RKO (cell line): ENCODE data around the gene PI3.

Source experiments
- DNase-seq: peaks from one replicate; pipeline ENCODE4 v3.0.0-alpha.2; 2016; ENCODE audit warnings: low spot score

Gene PI3

DNA sequence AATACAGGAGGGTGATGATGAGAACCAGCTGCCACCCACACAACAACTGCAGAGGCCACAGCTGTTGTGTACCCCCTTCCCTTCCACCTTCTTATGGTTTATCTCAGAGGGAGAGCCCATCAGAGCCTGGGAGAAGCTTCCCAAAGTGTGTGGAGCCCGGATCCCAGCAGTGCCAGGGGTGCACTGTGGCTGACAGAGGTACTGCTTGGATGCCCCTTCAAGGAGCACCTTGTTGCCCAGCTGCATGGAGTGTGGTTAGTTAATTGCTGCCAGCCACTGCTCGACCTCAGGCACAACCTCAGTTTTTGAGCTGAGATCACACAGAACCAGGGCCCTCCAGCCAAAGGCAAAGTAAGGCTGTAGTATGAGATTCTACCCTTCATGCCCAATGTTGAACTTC lies 13.0 kb downstream of the PI3 start:
- no peak for DNase-seq

DNA sequence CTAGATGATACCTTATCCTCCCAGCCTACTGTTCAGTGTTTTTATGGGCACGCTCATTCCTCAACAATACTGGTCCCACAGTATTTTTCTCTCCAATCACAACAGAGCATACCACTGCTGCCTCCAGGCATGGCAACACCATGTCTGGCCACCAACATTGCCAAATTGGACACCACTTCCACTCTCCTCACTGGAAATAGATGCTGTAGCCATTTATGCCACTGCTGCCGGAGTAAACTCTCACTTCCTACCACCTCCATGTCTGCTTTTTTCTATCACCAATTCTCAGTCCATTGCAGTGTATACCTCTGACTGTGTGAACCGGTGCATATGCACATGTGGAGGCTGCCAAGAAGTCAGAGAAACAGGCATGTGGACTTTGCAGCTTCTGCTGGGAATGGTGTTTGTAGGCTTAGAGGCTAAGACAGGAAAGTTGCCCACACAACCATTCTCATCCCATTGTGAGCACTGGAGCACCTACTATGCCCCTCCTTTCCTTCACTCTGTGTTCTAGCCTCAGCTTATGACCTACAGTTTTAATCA lies 14.4 kb downstream of the PI3 start:
- no peak for DNase-seq

DNA sequence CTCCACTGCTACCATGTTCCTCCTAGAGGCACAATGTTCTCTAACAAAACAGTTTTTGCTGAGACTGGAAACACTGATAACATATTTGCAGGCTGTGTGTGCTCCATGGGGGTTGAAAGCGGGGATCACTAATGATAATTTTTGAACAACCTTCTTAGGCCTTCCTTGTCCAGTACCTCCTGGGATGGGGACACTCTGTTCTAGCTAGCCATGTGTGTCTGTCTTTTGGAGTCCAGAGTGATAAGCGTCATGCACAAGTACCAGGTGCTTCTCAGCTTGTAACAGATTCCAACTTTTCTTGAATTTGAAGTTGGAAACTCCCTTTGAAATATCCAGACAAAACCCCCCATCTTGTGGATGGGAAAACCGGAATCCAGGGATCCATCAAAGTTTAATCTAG lies 15.2 kb downstream of the PI3 start:
- DNase-seq = no peak

DNA sequence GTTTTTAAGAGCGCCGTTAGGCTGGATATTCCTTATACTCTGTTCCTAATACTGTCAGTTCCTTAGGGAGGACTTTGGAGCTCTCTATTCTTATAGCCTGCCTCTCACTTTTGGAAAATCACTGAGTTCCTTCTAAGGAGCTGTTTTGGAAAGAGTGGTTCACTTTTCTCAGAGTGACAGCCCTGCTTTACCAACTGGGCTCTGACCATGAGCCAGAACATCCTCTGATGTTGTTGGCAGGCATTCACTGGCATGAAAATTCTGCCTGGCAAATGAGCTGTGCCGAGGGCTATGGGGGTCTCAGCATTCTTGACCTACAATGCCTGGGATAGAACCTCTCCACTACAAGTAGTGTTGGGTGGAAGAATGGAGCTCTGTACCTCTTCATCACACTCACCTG lies 17.2 kb downstream of the PI3 start:
- no peak for DNase-seq

DNA sequence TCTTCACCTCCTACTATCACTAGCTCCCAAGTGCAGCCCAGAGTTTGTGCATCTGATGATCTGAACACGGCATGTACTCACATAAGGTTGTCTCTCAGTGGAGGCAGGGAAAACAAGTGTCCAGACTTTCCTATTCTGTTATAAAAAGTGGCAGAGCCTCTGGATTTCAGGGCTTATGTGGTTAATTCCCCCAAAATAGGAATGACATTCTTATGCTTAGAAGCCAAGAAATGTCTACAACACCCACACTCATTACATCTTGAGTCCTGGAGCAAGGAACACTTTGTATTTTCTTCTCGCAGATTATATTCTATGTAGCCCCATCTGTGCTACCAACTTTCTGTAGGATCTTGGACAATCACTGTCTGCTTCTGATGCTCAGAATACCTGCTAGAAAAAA lies 18.6 kb downstream of the PI3 start:
- no peak for DNase-seq

DNA sequence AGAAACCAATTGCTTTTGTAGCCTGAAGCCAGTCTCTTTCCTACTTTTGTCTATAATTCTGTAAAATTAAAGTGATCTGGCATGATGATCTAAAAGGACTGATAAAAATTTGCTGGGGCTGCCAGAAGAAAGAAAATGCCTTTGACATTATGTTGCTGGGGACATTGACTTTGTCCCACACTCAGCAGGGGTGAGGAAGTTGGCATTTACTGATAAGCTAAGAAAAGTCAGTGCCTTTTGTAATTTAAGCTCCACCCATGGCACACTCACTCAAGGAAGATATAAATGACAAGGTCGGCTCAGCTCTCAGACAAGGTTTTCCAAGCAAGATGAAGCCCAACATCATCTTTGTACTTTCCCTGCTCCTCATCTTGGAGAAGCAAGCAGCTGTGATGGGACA lies 32.0 kb downstream of the PI3 start, which contains the start of gene SEMG1:
TSS of gene SEMG1 (plus strand) at position 309 of the 400 bp plus-strand sequence. CDS start at position 330, 21 bp downstream.
- DNase-seq = no peak

DNA sequence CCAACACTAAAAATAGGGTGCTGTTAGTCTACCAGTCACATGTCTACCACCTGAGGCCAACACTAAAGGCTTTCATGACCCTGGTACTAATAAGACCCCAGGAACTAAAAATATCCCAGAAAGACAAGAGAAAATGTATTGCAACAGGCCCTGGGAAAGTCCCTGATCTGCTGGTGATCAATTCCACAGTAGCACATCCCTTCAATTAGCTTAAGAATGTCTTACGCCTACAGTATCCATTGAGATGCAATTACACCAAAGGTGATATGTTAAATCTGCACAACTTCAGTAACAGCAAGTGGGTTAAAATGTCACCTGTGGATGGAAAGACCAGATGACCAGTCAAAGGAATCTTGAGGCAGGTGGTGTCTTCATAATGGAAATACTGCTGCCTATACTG lies 35.2 kb downstream of the PI3 start:
- no peak for DNase-seq

DNA sequence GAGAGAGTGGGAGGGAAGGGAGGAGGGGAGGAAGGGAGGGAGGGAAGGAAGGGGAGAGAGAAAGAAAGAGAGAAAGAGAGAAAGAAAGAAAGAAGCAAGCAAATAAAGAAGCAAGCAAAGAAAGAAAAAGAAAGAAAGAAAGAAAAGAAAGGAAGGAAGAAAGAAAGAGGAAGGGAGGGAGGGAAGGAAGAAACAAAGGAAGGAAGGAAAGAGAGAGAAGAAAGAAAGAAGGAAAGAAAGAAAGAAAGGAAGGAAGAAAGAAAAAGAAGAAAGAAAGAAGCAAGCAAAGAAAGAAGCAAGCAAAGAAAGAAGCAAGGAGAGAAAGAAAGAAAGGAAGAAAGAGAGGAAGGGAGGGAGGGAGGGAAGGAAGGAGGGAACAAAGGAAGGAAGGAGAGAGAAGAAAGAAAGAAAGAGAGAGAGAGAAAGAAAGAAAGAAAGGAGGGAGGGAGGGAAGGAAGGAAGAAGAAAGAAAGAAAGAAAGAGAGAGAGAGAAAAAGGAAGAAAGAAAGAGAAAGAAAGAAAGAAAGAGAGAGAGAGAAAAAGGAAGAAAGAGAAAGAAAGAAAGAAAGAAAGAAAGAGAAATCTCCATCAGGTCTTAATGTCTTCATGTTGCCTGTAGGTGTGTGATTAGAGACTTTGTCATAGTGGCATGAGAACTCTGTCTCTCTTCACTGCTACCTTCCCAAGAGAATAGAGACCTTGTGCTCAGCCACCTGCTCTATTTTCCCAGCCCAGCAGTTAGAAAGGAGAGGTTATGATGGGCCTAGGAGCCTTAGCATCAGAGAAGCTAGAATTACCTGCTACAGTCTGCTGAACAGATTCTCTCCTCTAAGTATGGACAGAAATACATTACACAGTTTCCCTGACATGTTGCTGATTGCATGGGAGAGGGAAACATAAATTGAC lies 37.1 kb downstream of the PI3 start:
- no peak for DNase-seq

DNA sequence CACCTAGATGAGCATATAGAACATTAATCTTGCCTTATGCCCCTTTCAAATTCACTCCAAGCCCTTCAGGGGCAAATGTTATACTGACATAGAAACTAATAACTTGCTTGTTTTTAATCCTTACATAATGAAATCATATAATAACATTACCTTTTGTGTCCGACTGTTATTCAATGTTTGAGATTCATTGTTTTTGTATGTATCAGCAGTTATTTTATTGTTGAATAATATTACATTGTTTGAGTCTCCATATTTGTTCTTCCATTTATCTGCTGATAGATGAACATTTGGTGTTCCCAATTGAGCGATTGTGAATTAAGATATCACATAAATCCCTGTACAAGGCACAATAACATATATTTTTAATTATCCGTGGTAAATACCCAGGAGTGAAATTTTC lies 38.1 kb downstream of the PI3 start:
- no peak for DNase-seq

DNA sequence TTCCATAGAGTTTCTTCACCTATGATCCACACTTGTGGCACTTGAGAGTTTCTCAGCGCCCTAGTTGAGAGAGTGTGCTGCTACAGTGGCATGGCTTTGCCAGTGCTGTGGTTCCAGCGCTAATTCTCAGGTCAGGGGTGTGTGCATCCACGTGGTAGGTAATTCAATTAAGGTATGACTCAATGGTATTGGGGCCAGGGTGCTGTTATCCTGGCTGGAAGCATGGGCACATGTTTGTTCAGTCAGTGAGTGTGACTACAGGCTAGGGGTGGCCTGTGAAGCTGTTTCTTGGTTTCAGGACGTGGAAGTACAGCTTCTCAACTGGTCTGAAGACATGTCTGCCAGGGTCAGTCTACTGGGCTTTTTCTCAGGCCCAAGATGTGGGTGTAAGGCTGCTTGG lies 43.4 kb downstream of the PI3 start:
- DNase-seq = no peak

DNA sequence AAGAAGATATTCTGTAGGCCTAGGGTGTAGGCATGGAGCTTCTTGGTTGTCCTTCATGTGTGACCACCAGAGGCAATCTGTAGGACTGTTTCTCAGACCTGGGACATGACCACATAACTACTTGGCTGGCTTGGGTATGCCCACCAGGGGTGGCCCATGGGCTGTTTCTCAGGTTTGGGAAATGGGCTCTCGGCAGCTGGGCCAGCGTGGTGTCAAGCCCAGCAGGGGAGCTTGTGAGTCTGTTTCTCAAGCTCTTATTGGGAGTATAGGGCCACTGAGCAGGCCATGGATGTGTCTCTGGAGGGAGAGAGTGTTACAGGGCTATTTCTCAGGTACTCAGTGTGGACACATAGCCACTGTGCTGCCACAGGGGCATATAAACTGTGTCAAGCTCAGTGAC lies 43.9 kb downstream of the PI3 start:
- DNase-seq = no peak

DNA sequence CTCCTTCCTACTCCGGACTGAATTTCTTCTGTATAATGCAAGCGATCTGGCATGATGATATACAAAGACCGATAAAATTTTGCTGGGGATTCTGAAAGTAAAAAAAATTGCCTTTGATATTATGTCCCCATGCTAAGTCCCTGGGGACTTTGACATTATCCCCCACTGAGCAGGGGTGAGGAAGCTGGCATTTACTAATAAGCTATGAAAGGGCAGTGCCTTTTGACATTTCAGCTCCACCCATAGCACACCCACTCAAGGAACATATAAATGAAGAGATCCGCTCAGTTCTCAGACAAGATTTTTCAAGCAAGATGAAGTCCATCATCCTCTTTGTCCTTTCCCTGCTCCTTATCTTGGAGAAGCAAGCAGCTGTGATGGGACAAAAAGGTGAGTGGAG lies 46.4 kb downstream of the PI3 start, which contains the start of gene SEMG2:
TSS of gene SEMG2 (plus strand) at position 298 of the 400 bp plus-strand sequence. CDS start at position 315, 17 bp downstream.
- no peak for DNase-seq

DNA sequence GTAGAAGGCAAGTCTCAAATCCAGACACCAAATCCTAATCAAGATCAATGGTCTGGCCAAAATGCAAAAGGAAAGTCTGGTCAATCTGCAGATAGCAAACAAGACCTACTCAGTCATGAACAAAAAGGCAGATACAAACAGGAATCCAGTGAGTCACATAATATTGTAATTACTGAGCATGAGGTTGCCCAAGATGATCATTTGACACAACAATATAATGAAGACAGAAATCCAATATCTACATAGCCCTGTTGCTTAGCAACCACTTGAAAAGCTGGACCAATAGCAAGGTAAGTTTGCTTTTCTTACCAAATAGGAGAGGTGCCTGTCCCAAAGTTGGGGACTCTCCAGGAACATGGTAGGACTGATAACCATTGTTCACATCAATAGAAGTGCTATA lies 48.4 kb downstream of the PI3 start:
- no peak for DNase-seq
